HEK293T (cell line): ENCODE results near the gene IFITM1.
"Not testable (repeated sequence)": the region's sequence is repeated elsewhere in the genome, so short reads cannot be mapped to it uniquely, and the experiment has no call there.

Experiments used
- CTCF ChIA-PET: fragments of 350-600 bp; formaldehyde crosslinking; extraction: SDS; loops from one replicate; lab custom pipeline; 2021; ENCODE audit warnings: antibody characterized with exemption, inconsistent platforms; lab: Yijun Ruan, JAX
- POLR2A ChIA-PET: fragments of 350-600 bp; formaldehyde crosslinking; extraction: SDS; loops from one replicate; lab custom pipeline; 2020; ENCODE audit warnings: antibody characterized with exemption, inconsistent platforms; lab: Yijun Ruan, JAX
- DNase-seq: peaks from one replicate; pipeline ENCODE4 v3.0.0; 2012; ENCODE audit warnings: mixed read lengths; ENCODE audit errors: extremely low spot score
- ARNT ChIP-seq: fragments of 450-650 bp; IDR thresholded peaks from 2 replicates; pipeline ENCODE4 v1.6.1; 2017; ENCODE audit warnings: mild to moderate bottlenecking
- BHLHE40 ChIP-seq: fragments of 450-650 bp; IDR thresholded peaks from 2 replicates; pipeline ENCODE4 v1.6.1; 2016; ENCODE audit warnings: mild to moderate bottlenecking, moderate library complexity, borderline replicate concordance
- CTBP1 ChIP-seq: fragments of 450-650 bp; IDR thresholded peaks from 2 replicates; pipeline ENCODE4 v1.6.1; 2016; ENCODE audit warnings: borderline replicate concordance
- ELF4 ChIP-seq: fragments of 450-650 bp; IDR thresholded peaks from 2 replicates; pipeline ENCODE4 v1.6.1; 2017; ENCODE audit warnings: antibody characterized with exemption
- FOXA1 ChIP-seq: fragments of 450-650 bp; IDR thresholded peaks from 2 replicates; pipeline ENCODE4 v1.6.1; 2016; ENCODE audit warnings: mild to moderate bottlenecking
- FOXK2 ChIP-seq: fragments of 450-650 bp; IDR thresholded peaks from 2 replicates; pipeline ENCODE4 v1.6.1; 2016; ENCODE audit warnings: mild to moderate bottlenecking
- FOXM1 ChIP-seq: fragments of 450-650 bp; IDR thresholded peaks from 2 replicates; pipeline ENCODE4 v1.6.1; 2017; ENCODE audit warnings: mild to moderate bottlenecking, borderline replicate concordance
- HDGF ChIP-seq: fragments of 450-650 bp; IDR thresholded peaks from 2 replicates; pipeline ENCODE4 v1.6.1; 2017; ENCODE audit warnings: antibody characterized with exemption, borderline replicate concordance
- L3MBTL2 ChIP-seq: fragments of 450-650 bp; conservative IDR thresholded peaks from 2 replicates; pipeline ENCODE4 v1.6.1; 2016; ENCODE audit warnings: mild to moderate bottlenecking
- LEF1 ChIP-seq: fragments of 450-650 bp; IDR thresholded peaks from 2 replicates; pipeline ENCODE4 v1.6.1; 2017; ENCODE audit warnings: mild to moderate bottlenecking, borderline replicate concordance
- NFRKB ChIP-seq: fragments of 450-650 bp; IDR thresholded peaks from 2 replicates; pipeline ENCODE4 v1.6.1; 2016; ENCODE audit warnings: mild to moderate bottlenecking, moderate library complexity
- PKNOX1 ChIP-seq: fragments of 450-650 bp; IDR thresholded peaks from 2 replicates; pipeline ENCODE4 v1.6.1; 2016
- SP1 ChIP-seq: fragments of 450-650 bp; IDR thresholded peaks from 2 replicates; pipeline ENCODE4 v1.6.1; 2017
- SUZ12 ChIP-seq: fragments of 450-650 bp; IDR thresholded peaks from 2 replicates; pipeline ENCODE4 v1.6.1; 2016; ENCODE audit warnings: mild to moderate bottlenecking
- TARDBP ChIP-seq: fragments of 450-650 bp; IDR thresholded peaks from 2 replicates; pipeline ENCODE4 v1.6.1; 2016
- ZNF384 ChIP-seq: fragments of 450-650 bp; IDR thresholded peaks from 2 replicates; pipeline ENCODE4 v1.6.1; 2016

IFITM1 gene

GRCh38 chr11:329886-330253 lies 16.0 kb downstream of the IFITM1 start:
- ChIA-PET POLR2A (interaction anchor here (1.2 to 1.6 kb wide), 4 partner anchors 10 to 206 kb away, joined by 3 to 5 read pairs (median 4); partner anchors contain the start of gene HRAS), CTCF (interaction anchor here (1.6 kb wide), 1 partner anchor 19 kb away, joined by 3 read pairs; no protein-coding TSS in a partner anchor)
- no peak for DNase-seq
- TF ChIP-seq ELF4 = no peak
- TF ChIP-seq TARDBP = no peak
- no peak for TF ChIP-seq FOXK2
- TF ChIP-seq PKNOX1 = no peak
- TF ChIP-seq HDGF = no peak
- TF ChIP-seq BHLHE40 = no peak
- TF ChIP-seq NFRKB = no peak
- TF ChIP-seq SUZ12 = no peak
- TF ChIP-seq FOXM1 = no peak
- no peak for TF ChIP-seq L3MBTL2
- TF ChIP-seq ARNT = no peak
- TF ChIP-seq LEF1 = no peak
- TF ChIP-seq SP1 = no peak
- TF ChIP-seq CTBP1 = no peak
- no peak for TF ChIP-seq ZNF384
- TF ChIP-seq FOXA1 = no peak

GRCh38 chr11:330307-330693 lies 16.5 kb downstream of the IFITM1 start:
- ChIA-PET POLR2A (interaction anchor here (1.2 to 1.6 kb wide), 4 partner anchors 9 to 205 kb away, joined by 3 to 5 read pairs (median 4); partner anchors contain the start of gene HRAS), CTCF (interaction anchor here (1.6 kb wide), 1 partner anchor 19 kb away, joined by 3 read pairs; no protein-coding TSS in a partner anchor)
- TF ChIP-seq ZNF384 = no peak
- no peak for TF ChIP-seq ELF4
- TF ChIP-seq FOXA1 = no peak
- no peak for TF ChIP-seq PKNOX1
- TF ChIP-seq SP1 = no peak
- no peak for TF ChIP-seq NFRKB
- TF ChIP-seq ARNT = no peak
- DNase-seq = no peak

- ChIA-PET POLR2A (interaction anchor here (1.4 kb wide), 1 partner anchor 9 kb away, joined by 3 read pairs; no protein-coding TSS in a partner anchor), CTCF (no interaction called here)
- no peak for TF ChIP-seq PKNOX1
- DNase-seq = no peak
Observed at GRCh38 chr11:330694-331357, 17.0 kb downstream of the IFITM1 start.

GRCh38 chr11:331358-332060 lies 17.7 kb downstream of the IFITM1 start:
- ChIA-PET CTCF (no interaction called here), POLR2A (interaction anchor here (1.4 kb wide), 1 partner anchor 8 kb away, joined by 3 read pairs; no protein-coding TSS in a partner anchor)
- DNase-seq = no peak
- TF ChIP-seq BHLHE40 = no peak
- no peak for TF ChIP-seq HDGF
- no peak for TF ChIP-seq FOXM1
- TF ChIP-seq FOXA1 = no peak
- TF ChIP-seq NFRKB = no peak
- TF ChIP-seq FOXK2 = no peak
- no peak for TF ChIP-seq ELF4

GRCh38 chr11:332651-333480 lies 19.0 kb downstream of the IFITM1 start:
- TF ChIP-seq HDGF = no peak
- no peak for TF ChIP-seq PKNOX1
- no peak for TF ChIP-seq ELF4
- TF ChIP-seq ZNF384 = no peak
- TF ChIP-seq SP1 = no peak
- TF ChIP-seq NFRKB = no peak
- no peak for TF ChIP-seq L3MBTL2
- no peak for TF ChIP-seq BHLHE40
- no peak for TF ChIP-seq FOXK2
- TF ChIP-seq FOXA1 = no peak
- no peak for TF ChIP-seq SUZ12
- no peak for TF ChIP-seq FOXM1
- TF ChIP-seq TARDBP = no peak
- TF ChIP-seq CTBP1 = no peak
- no peak for TF ChIP-seq LEF1
- no peak for TF ChIP-seq ARNT
- POLR2A ChIA-PET = no interaction called here
- DNase-seq = no peak
- CTCF ChIA-PET = no interaction called here

- DNase-seq, CTCF ChIA-PET: not testable (repeated sequence)
- POLR2A ChIA-PET = interaction anchor here (0.8 kb wide), 1 partner anchor 22 kb away, joined by 3 read pairs; no protein-coding TSS in a partner anchor
Observed at GRCh38 chr11:333616-334263, 19.9 kb downstream of the IFITM1 start.
